H54 (cell line): Measurements from ENCODE around the gene SGCG.
"Not testable (repeated sequence)": the region's sequence is repeated elsewhere in the genome, so short reads cannot be mapped to it uniquely, and the experiment has no call there.

Experiments
- DNase-seq: peaks from one replicate; pipeline ENCODE4 v3.0.0; 2011; ENCODE audit warnings: low spot score, mixed read lengths; ENCODE audit not compliant: insufficient read length
- FAIRE-seq: peaks from 3 replicates; lab custom pipeline; 2011; peaks lifted over from hg19 to GRCh38; lab: Jason Lieb, UNC
- POLR2A ChIP-seq: IDR thresholded peaks from 2 replicates; pipeline ENCODE4 v1.6.1; 2011; ENCODE audit warnings: low read depth, mild to moderate bottlenecking, low read length

The SGCG gene, protein sequence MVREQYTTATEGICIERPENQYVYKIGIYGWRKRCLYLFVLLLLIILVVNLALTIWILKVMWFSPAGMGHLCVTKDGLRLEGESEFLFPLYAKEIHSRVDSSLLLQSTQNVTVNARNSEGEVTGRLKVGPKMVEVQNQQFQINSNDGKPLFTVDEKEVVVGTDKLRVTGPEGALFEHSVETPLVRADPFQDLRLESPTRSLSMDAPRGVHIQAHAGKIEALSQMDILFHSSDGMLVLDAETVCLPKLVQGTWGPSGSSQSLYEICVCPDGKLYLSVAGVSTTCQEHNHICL

GRCh38 chr13:23180711-23181110 lies at the start of gene SGCG:
Gene SGCG (plus strand): TSS chr13:23180979. CDS start chr13:23203695, 22,716 bp downstream.
- TF ChIP-seq POLR2A, result no peak
- no peak for DNase-seq
- FAIRE-seq, result no peak

GRCh38 chr13:23134542-23134941 lies 46.2 kb upstream of the SGCG start:
- FAIRE-seq, result no peak
- no peak for DNase-seq

DNA sequence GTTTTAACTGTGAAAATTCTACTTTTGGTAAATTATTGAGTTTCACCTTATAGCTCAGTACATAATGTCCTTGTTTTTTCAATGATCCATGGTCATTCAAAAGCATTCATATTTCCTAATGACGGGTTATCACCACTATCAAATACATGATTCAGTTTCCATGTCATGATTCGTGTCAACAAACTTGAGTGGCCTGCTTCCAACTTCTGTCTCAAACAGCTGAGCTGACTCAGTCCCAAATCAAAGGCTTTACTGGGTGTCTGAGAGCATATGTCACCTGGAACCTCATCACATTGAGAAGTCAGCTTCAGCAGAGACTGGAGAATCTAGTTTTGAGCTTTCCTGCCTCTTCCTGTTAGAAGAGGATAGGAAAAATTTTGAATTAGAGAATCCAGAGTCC lies 40.3 kb upstream of the SGCG start:
- no peak for TF ChIP-seq POLR2A
- no peak for FAIRE-seq
- no peak for DNase-seq

More at GRCh38 chr13:23134542-23134941, 46.2 kb upstream of the SGCG start:
- TF ChIP-seq POLR2A, result no peak

- DNase-seq, result no peak
- no peak for TF ChIP-seq POLR2A
- no peak for FAIRE-seq
These were observed 38.8 kb upstream of the SGCG start for GRCh38 chr13:23141964-23142363.

DNA sequence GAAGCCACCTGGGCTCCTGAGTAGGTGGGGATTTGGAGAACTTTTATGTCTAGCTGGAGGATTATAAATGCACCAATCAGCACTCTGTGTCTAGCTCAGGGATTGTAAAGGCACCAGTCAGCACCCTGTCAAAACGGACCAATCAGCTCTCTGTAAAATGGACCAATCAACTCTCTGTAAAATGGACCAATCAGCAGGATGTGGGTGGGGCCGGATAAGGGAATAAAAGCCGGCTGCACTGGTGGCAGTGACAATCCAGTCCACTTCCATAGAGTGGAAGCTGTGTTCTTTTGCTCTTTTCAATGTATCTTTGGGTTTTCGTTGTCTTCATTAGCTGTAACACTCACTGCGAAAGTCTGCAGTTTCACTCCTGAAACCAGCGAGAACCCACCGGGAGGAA lies 38.2 kb upstream of the SGCG start:
- not testable (repeated sequence) for FAIRE-seq, DNase-seq

- DNase-seq, result no peak
- FAIRE-seq, result no peak
- no peak for TF ChIP-seq POLR2A
These were observed 36.3 kb upstream of the SGCG start for GRCh38 chr13:23144431-23144830.

- no peak for FAIRE-seq
- no peak for DNase-seq
- no peak for TF ChIP-seq POLR2A
These were observed 34.8 kb upstream of the SGCG start for GRCh38 chr13:23146006-23146405.

DNA sequence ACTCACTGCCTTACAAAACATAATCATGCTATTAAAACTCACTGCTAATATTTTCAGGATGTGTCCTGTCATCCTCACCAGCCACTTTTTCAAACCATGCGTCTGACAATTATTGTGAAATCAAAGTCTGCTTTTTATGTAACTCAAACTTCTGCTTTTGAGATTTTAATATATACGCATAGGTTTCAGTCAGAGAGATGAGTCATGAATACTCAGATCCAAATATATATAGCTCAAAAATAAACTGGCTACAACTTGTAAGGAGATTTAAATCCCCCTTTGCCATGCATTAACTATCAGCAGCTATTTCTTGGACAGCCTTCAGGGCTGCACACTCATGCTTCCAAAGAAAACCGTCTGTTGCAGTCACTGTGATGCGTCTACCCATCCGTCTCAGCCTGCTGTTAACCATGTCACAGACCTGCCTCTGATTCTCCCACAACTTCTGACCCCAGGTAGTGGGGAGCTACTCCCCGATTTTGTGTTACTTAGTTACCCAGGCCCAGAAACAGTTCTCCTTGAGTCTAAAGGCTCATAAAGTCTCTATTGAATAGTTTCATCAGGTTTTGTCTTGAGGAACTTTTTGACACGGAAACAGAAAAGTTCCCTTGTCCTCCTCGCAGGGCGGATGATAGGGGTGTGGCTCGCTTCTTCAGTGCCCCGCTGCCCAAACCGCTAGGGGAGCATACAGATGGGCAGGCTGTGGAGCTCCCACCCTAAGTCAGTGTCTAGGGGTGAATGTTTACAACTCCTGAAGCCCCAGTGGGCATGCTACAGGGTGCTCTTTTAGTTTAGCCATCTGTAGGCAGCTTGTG lies 33.8 kb upstream of the SGCG start:
- DNase-seq (no peak), FAIRE-seq (no peak)
- TF ChIP-seq POLR2A, result no peak

DNA sequence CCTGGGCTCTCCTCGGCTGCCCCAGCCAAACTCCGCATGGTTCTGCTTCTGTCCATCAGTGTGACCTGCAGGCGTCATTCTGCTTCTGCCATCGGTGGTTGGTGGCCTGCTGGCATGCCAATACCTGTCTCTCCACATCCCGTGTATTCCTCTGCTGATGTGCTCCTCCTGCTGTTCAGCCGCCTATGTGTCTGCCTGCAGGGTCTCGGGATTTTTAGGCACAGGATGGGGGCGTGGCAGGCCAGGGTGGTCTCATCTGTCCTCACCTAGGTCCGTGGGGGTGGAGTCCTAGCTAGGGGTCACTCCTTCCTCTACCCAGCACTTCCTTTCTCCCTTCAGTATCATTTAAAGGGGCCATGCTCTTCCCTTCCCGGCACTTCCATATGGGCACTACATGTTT lies 33.0 kb upstream of the SGCG start:
- TF ChIP-seq POLR2A, result no peak
- no peak for DNase-seq
- no peak for FAIRE-seq

DNA sequence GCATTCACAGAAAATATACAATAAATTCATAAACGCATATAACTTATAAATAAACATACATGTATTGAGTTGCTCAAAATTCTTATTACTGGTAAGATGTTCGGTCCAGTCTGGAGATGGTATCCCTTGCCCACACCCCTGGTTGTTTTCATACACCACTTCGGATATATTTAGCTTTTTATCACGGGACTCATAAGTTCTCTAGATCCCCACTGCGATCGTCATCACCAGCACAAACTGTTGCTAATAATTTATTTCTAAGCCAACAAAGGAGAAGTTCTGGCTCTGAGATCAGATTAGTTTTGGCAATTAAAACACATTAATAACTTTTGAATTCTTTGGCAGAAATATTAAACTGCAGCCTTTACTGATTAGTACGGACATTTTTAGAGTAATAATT lies 23.0 kb upstream of the SGCG start:
- TF ChIP-seq POLR2A, result no peak
- DNase-seq (no peak), FAIRE-seq (no peak)

GRCh38 chr13:23159205-23159759 lies 21.5 kb upstream of the SGCG start:
- TF ChIP-seq POLR2A, result no peak
- no peak for FAIRE-seq
- no peak for DNase-seq

- no peak for TF ChIP-seq POLR2A
- no peak for DNase-seq
- no peak for FAIRE-seq
These were observed 20.8 kb upstream of the SGCG start for GRCh38 chr13:23159760-23160637.

DNA sequence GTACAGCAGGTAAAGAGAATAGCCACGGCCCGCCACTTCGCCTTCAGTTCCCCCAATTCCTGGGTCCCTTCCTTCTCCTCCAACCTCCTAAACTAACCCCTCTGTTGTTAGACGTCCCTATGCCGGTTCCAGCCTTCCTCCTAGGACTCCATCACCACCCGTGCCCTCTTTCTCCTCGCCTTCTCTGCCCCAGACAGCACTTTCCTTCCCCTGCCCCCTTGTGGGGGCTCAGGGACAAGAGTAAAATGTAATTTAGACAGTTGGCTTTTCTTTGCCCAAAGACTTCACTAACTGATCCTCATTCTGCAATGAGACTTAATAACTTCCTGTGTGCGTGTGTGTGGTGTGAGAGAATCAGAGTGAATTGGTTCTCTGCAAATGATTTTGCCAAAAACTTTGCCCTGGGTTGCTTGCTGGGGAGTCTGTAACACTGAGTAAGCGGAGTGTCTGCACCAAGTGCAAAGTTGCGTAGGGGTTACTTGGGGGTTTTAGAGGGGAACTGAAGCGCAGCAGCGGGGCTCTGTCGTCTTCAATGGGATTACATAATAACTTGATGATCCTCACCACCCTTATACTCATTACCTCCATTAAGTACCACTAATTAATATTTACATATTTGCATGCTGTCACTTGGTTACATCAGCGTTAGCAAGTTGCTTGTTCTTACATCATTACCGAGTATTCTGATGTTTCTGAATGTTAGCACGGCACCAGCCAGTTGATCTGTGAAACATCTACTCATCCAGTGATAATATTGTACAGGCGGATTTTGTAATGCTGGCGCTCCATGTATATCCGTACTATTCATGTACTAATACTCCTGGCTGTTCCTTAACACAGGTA lies 19.9 kb upstream of the SGCG start:
- TF ChIP-seq POLR2A, result no peak
- no peak for DNase-seq
- FAIRE-seq, result no peak

DNA sequence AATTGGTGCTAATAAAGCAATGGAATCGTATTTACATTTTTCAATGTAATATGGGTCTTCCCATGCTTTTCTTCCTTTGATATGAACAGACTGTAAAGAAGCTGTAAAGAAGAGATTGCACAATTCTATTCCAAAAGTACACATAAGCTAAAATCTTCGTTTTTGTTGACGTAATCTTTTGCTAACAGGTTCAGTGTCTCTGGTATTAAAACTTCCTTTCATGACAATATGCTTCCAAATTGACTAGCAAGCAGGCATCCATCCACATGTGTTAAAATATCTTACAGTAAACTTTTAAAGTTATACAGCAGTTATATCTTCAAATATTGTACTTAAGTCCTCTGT lies 19.3 kb upstream of the SGCG start:
- TF ChIP-seq POLR2A, result no peak
- no peak for FAIRE-seq
- no peak for DNase-seq
